IPS-18a (cell line): ENCODE measurements around the gene ACTL8.

Experiments
- H3K27ac ChIP-seq: one replicate; pipeline ENCODE4 v1.5.1; 2013; ENCODE audit warnings: low read length
- H3K27me3 ChIP-seq: one replicate; pipeline ENCODE4 v1.6.1; 2013; ENCODE audit warnings: mild to moderate bottlenecking, low read length; ENCODE audit not compliant: control insufficient read depth, insufficient read depth
- H3K36me3 ChIP-seq: one replicate; pipeline ENCODE4 v1.6.1; 2013; ENCODE audit warnings: low read depth, low read length; ENCODE audit not compliant: control insufficient read depth
- H3K4me1 ChIP-seq: one replicate; pipeline ENCODE4 v1.6.1; 2013; ENCODE audit warnings: low read depth, low read length; ENCODE audit not compliant: control insufficient read depth
- H3K4me3 ChIP-seq: one replicate; pipeline ENCODE4 v1.5.1; 2013; ENCODE audit warnings: low read length
- H3K9ac ChIP-seq: one replicate; pipeline ENCODE4 v1.6.1; 2013; ENCODE audit warnings: mild to moderate bottlenecking, low read length, moderate library complexity
- H3K9me3 ChIP-seq: one replicate; pipeline ENCODE4 v1.6.1; 2013; ENCODE audit warnings: low read depth, low read length; ENCODE audit not compliant: control insufficient read depth

Gene ACTL8

GRCh38 chr1:17819129-17819802, 64.1 kb downstream of the ACTL8 start:
- Histone ChIP-seq H3K9ac (no peak overlapping the region), H3K27ac (no peak overlapping the region), H3K9me3 (no peaks in the 10 kb centered on the region), H3K36me3 (no peaks in the 10 kb centered on the region), H3K4me3 (no peak overlapping the region), H3K4me1 (no peaks in the 10 kb centered on the region), H3K27me3 (no peaks in the 10 kb centered on the region)

- H3K36me3 ChIP-seq: no peaks in the 10 kb centered on the region
- no peak overlapping the region for H3K9ac ChIP-seq
- H3K9me3 ChIP-seq: no peaks in the 10 kb centered on the region
- H3K27ac ChIP-seq: no peak overlapping the region
- no peaks in the 10 kb centered on the region for H3K4me1 ChIP-seq
- H3K27me3 ChIP-seq: no peaks in the 10 kb centered on the region
- H3K4me3 ChIP-seq: no peak overlapping the region
These were observed 65.1 kb downstream of the ACTL8 start for GRCh38 chr1:17820198-17820597.

- Histone ChIP-seq H3K27me3 (no peaks in the 10 kb centered on the region), H3K27ac (no peak overlapping the region), H3K9me3 (no peaks in the 10 kb centered on the region), H3K9ac (no peak overlapping the region), H3K36me3 (no peaks in the 10 kb centered on the region), H3K4me3 (no peak overlapping the region), H3K4me1 (no peaks in the 10 kb centered on the region)
These were observed 67.8 kb downstream of the ACTL8 start for GRCh38 chr1:17822741-17823426.

GRCh38 chr1:17825273-17826164, 70.4 kb downstream of the ACTL8 start:
- Histone ChIP-seq H3K4me3 (no peak overlapping the region), H3K36me3 (no peaks in the 10 kb centered on the region), H3K9ac (no peak overlapping the region), H3K9me3 (no peaks in the 10 kb centered on the region), H3K27me3 (no peaks in the 10 kb centered on the region), H3K27ac (no peak overlapping the region), H3K4me1 (no peaks in the 10 kb centered on the region)

GRCh38 chr1:17826165-17826488, 71.0 kb downstream of the ACTL8 start:
- Histone ChIP-seq H3K27ac (no peak overlapping the region), H3K4me3 (no peak overlapping the region), H3K27me3 (no peaks in the 10 kb centered on the region), H3K36me3 (no peaks in the 10 kb centered on the region), H3K4me1 (no peaks in the 10 kb centered on the region), H3K9ac (no peak overlapping the region), H3K9me3 (no peaks in the 10 kb centered on the region)

- no peaks in the 10 kb centered on the region for H3K4me1 ChIP-seq
- no peaks in the 10 kb centered on the region for H3K9me3 ChIP-seq
- no peak overlapping the region for H3K27ac ChIP-seq
- H3K36me3 ChIP-seq: no peaks in the 10 kb centered on the region
- H3K27me3 ChIP-seq: no peaks in the 10 kb centered on the region
- no peak overlapping the region for H3K4me3 ChIP-seq
- no peak overlapping the region for H3K9ac ChIP-seq
These were observed 73.9 kb downstream of the ACTL8 start for GRCh38 chr1:17828991-17829390.

- Histone ChIP-seq H3K9ac (no peak overlapping the region), H3K4me1 (no peaks in the 10 kb centered on the region), H3K4me3 (no peak overlapping the region), H3K27me3 (no peaks in the 10 kb centered on the region), H3K27ac (no peak overlapping the region), H3K36me3 (no peaks in the 10 kb centered on the region), H3K9me3 (no peaks in the 10 kb centered on the region)
These were observed 74.4 kb downstream of the ACTL8 start for GRCh38 chr1:17829579-17829978.

DNA sequence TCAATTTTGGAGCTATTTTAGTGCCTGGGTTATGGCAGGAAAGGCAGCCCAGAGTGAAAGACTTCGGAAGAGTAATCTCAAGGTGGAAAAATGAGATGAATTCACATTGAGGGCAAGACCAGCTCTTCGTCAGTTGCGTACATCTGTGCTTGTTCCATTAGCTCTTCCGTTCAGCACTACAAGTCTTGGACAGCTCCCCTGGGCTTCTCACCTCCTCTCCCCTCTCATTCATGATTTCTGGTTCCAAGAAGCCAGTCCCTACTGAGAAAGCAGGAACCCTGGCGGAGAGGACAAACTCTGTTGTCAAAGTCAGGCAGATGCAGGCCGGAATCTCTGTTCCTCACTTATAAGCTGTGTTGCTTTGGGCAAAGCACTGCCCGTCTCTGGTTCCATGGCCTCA, 76.5 kb downstream of the ACTL8 start:
- Histone ChIP-seq H3K4me1 (no peaks in the 10 kb centered on the region), H3K27me3 (no peaks in the 10 kb centered on the region)

DNA sequence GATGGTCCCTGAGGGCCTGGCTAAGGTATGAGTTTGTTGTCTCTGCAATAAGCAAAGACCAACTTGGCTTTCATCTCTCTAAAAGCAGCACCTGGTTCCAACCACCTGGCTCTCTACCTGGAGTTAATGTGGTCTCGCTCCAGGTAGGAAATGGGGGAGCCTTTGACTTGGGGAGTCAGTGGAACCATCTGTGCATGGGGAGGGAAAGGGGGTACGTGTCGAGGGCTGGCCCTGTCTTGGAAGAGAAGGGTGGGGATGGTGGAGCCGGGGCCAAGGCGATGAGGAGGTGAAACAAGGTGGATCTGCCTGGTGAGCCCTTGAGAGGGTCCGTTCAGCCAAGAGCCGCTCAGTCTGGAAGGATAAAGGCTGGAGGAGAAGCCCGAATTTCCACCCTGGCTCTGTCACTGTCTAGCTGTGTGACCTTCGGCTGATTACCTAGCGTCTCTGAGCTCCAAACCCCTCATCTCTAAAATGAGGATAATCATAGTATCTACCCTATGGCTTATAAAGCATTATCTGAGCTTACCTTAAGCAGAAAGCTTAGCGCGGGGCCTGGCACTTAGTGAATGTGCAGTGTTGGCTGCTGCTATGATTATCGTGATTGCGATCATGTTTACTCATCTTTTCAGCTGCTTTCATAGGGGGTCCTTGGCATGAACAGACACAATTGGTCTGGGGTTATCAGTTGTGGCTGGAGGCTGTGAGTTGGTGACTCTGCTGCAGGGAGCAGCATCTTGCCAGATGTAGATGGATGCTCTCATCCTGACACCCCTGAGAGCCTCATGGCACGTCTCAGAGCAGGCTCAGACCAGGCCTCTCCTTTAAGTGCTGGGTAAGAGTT, 78.7 kb downstream of the ACTL8 start:
- Histone ChIP-seq H3K4me1 (no peaks in the 10 kb centered on the region), H3K27ac (no peak overlapping the region), H3K9ac (no peak overlapping the region), H3K4me3 (no peak overlapping the region), H3K27me3 (no peaks in the 10 kb centered on the region), H3K9me3 (no peaks in the 10 kb centered on the region), H3K36me3 (no peaks in the 10 kb centered on the region)

More for the DNA sequence above, 76.5 kb downstream of the ACTL8 start:
- no peaks in the 10 kb centered on the region for H3K9me3 ChIP-seq
- H3K27ac ChIP-seq: no peak overlapping the region
- no peak overlapping the region for H3K9ac ChIP-seq
- H3K36me3 ChIP-seq: no peaks in the 10 kb centered on the region
- no peak overlapping the region for H3K4me3 ChIP-seq

- H3K27ac ChIP-seq: no peak overlapping the region
- no peaks in the 10 kb centered on the region for H3K27me3 ChIP-seq
- H3K36me3 ChIP-seq: no peaks in the 10 kb centered on the region
- H3K9ac ChIP-seq: no peak overlapping the region
- no peaks in the 10 kb centered on the region for H3K9me3 ChIP-seq
- no peak overlapping the region for H3K4me3 ChIP-seq
- H3K4me1 ChIP-seq: no peaks in the 10 kb centered on the region
These were observed 79.5 kb downstream of the ACTL8 start for GRCh38 chr1:17834561-17835100.
